HG03469 (cell line): ENCODE measurements around the gene PUDP.
A peak's percentile ranks its signal among the peaks of the same experiment; 100 is the strongest.
"Not testable (repeated sequence)": the region's sequence is repeated elsewhere in the genome, so short reads cannot be mapped to it uniquely, and the experiment has no call there.

Experiments used
- ATAC-seq: cut with Tn5 transposase; IDR thresholded peaks from one replicate; pipeline ENCODE4 v1.9.1; 2021; ENCODE audit warnings: mild to moderate bottlenecking, moderate library complexity, moderate number of reproducible peaks; ENCODE audit not compliant: unreplicated experiment

PUDP gene

DNA sequence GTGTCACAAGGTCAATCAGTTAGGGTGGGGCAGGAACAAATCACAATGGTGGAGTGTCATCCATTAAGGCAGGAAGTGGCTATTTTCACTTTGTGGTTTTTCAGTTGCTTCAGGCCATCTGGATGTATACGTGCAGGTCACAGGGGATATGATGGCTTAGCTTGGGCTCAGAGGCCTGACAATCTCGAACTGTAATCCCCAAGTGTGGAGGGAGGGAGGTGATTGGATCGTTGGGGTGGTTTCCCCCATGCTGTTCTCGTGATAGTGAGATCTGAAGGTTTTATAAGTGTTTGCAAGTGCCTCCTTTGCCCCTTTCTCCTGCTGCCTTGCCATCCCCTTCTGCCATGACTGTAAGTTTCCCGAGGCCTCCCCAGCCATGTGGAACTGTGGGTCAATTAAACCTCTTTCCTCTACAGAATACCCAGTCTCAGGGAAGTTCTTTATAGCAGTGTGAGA is 37.1 kb downstream of the PUDP start:
- peak; percentile 33 for ATAC-seq

DNA sequence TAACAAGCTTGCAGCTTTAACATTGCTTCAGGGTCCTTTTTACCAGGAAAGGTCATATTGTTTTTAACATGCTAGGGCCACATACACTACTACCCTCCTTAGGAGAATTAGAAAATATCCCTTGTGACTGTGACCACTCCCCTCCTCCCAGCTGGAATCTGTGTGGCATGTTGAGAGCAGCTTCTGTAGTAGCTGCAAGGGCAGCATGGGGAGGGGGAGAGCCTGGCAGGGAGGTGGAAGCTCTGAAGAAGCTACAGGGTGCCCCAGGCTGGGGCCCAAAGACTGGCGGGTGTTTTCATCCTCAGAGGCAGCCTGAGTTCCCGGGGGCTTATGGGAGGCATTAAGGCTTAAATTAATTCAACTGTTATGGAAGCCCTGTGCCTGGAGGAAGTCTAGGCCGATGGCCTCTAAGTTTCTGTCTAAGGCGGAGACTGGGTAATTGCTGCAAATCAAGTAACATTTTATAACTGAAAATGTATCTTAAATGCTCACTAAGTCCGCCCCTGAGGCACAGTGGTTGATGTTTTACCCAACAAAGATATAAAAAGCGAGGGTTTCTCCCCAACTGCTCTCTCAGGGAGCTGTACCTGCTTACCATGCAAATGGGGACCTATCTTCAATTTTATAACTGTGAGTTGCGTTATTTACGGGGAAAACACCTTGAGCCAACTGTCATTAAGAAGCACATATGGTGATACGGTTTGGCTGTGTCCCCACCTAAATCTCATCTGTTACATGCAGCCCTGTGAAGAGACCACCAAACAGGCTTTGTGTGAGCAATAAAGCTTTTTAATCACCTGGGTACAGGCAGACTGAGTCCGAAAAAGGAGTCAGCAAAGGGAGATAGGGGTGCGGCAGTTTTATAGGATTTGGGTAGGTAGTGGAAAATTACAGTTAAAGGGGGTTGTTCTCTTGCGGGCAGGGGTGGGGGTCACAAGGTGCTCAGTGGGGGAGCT is 37.8 kb downstream of the PUDP start:
- peak; percentile 56 for ATAC-seq

DNA sequence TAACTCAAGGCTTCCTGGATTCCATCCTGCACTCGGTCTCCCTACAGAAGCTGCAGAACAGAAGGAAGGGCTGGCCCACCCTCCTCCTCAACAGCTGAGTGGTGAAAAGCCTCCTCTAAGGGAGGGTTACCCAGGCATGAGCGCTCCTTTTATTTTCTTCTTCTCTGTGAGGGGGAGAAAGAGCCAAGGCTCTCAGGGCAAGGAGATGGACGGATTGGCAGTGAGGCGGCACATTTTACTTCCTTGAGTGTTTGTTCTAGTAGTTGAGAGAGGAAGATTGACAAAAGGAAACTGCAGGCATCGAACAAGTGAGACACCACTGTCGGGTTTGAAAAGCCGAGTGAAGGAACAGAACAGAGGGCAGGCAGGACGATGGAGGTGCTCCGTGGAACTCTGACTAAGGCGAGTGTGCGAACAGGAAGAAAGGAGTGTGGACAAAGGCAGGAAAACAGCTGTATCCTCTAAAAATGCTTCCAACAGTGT is 38.9 kb downstream of the PUDP start:
- ATAC-seq = no peak

DNA sequence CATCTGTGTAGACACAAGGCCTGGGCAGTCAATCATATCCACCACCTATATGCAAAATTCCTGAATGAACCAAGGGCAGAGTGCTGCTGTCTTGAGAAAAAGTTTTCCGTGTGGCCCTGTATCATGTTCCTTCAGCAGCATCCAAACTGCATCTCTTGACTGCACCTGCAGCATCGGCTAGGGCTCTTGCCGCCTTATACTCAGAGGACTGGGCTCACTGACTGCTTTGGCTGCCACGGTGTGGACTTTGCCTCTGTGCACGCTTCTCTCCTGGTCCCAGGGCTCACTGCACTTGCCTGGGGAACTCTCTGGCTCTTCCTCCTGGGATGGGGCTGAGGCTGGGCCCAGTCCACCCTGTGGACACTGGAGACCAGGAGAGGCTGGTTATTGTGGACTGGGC is 39.9 kb downstream of the PUDP start:
- ATAC-seq = no peak

DNA sequence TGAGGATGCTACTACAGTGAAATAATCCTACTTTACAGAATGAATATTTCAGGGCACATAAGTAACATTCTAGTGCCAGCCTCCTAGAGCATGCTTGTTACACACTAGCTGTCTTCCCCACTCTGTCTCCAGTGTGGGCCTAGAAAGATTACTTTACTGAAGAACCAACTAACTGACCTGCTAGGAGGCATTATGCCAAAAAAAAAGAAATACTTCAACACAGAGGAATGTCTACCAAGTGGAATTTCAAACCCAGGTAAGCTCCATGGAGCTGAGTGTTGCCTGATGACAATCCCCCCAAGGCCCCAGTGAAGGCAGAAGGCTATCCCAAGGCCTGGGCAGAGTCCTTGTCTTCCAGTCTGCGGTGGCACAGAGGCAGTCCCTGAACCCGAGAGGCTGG is 41.3 kb downstream of the PUDP start:
- ATAC-seq = no peak

DNA sequence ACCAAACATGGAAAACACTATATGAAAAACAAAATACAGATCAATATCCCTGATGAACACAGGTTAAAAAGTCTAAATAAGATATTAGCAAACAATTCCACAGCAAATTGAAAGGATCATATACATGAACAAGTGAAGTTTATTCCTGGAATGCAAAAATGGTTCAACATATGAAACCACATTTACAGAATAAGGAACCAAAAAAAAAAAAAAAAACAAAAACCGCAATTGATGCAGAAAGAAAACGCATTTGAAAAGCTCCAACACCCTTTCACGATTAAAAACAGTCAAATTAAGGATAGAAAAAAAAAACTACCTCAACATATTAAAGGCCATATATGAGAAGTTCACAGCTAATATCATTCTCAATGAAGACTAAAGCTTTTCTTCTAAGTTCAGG is 45.8 kb downstream of the PUDP start:
- no peak for ATAC-seq

DNA sequence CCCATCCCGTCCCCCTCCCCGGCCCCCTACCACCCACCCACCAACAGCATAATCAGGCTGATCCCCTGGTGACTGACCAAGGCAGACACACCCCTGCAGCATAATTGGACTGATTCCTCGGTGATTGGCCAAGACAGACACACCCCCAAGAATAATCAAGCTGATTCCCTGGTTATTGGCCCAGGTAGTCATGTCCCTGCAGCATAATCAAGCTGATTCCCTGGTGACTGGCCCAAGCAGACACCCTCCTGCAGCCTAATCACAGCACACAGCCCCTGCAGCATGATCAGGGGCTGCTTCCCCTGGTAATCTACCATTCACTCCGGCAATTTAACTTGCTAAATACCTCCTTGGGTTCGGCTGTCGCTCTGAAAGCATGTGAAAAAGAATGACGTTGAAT is 47.9 kb downstream of the PUDP start:
- ATAC-seq = no peak

DNA sequence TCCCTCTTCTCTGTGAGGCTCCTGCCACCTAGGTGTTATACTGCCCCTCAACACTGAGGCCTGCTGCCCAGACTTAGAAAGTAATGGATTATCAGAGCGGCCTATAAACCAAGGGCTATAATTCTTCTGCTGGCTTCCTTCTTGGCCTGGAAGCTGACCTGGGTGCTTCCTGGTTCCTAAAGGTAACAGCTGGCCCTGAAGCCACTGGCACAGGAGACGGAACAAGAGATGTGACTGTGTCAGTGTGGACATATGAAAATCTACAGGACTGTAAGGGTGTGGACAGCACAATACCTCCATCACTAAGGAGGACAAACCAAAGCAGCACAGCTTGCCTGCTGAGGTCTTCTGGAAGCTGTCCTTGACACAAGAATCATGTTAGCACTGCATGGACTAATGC is 52.3 kb downstream of the PUDP start:
- not testable (repeated sequence) for ATAC-seq

GRCh38 chrX:7093305-7093704 is 54.6 kb downstream of the PUDP start:
- no peak for ATAC-seq

GRCh38 chrX:7092543-7092942 is 55.4 kb downstream of the PUDP start:
- no peak for ATAC-seq

GRCh38 chrX:7091923-7092322 is 56.0 kb downstream of the PUDP start:
- no peak for ATAC-seq

DNA sequence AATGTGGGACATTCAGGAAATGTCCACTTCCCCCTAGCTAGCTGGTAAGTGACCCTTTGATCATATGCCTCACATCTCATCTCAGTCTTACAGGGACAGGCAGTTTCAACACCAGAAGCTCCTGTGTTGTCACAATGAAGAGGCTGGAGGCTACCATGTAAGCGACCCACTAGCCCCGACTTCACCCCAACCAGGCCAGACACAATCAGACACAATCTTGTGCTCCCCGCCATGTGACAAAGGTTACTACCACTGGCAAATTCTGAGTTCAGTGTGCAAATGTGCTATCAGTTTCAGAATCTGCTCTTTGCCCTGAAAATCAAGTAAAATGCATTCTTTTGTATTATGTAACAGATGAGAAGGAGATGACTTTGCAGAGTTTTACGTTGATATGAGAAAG is 57.3 kb downstream of the PUDP start:
- ATAC-seq = no peak

DNA sequence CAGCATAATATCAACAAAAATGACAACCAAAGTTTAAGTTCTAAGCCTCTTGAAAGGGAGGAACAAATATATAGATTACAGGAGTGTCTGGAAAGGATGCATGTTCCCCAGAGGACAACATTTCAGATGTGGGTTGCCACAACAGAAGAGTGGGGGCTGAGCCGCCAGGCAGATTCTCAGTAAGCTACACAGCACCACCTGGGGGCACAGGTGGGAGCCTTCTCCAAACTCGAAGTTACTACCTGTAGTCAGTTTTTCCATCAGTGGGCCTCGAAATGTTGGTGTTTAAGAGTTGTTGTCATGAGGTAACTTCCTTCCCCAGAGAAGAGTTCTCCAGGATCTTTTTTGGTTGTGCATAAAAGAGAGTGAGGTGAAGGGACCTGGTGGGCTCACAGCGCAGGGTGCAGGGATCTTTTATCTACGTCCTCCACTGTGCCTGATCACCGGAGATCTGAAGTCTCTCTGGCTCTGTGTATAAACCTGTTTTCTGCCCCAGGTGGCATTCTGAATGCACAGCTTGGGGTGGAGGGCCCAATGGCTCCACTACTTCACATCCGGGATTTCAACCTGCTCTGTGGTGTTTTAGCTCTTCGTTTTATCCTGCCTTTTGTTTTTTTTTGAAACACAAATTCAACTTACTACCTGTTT is 58.9 kb downstream of the PUDP start:
- peak; percentile 33 for ATAC-seq

- no peak for ATAC-seq
These were observed 61.6 kb downstream of the PUDP start for GRCh38 chrX:7086384-7086783.

DNA sequence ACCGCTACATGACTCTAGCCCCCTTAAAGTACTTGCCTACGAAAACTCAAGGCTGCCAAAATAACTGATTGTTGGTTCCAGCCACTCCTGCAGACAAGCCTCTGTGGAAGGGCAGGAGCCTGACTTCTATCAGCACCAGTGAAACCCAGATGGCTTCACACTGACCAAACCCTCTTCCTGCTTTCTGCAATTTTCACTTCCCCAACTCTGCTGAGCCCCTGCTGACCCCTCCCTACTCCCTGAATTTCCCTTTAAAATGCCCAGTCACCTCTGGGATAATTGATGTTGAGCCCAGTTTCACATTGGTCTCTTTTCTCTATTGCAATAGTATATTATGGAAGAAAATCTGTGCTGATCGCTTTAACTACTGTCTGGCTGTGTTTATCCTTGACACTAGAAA is 62.1 kb downstream of the PUDP start:
- ATAC-seq = no peak

- ATAC-seq = no peak
These were observed 63.1 kb downstream of the PUDP start for GRCh38 chrX:7084841-7085240.

GRCh38 chrX:7083468-7084396 is 64.2 kb downstream of the PUDP start:
- ATAC-seq = peak; percentile 93

GRCh38 chrX:7083021-7083420 is 64.9 kb downstream of the PUDP start:
- no peak for ATAC-seq

GRCh38 chrX:7082556-7082955 is 65.4 kb downstream of the PUDP start:
- ATAC-seq = no peak

DNA sequence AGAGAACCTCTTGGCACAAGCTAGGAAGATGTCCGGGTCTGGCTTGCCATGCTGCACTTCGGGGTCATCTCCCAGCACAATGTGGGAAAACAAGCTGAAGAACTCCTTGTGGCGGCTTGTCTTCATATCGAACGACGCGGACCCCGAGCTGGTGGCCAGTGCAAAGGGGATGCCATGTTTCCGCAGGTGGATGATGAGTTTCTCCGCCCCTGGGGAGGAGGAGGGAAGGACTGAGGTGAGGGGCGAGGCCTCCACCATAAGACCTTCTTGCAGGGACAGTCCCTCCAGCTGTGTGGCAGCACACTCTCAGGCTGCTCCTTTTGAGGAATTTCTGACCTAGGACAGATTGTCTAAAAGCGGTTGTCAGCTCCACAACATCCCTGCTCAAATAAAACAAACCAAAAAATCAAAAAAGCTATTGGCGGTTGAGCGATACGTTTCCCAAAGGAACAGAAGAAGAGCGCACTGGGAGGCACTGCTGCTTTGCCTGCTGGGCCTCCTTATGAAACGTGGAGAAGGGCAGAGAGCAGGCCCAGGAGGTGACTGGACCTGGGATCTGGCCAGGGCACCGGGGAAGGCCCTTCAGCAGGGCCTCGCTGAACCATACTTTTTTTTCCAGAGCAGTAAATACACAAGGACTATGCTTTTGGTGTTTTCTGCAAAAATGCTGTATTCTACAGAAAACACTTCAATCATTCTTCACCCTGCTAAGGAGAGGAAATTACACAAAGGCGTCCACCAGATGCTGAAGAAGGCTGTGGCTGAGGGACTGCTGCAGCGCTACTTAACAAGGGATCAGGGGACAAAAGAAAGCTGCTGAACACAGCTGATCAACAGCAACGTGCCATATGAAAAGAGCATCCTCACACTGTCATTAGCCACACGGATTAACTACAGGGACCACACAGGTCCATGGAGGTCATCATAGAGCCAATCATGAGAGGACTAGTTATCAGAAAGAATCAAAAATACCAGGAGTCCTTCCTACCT is 70.4 kb downstream of the PUDP start:
- ATAC-seq = no peak
